Measurements from ENCODE around the gene MAP2K4.

The MAP2K4 gene

DNA sequence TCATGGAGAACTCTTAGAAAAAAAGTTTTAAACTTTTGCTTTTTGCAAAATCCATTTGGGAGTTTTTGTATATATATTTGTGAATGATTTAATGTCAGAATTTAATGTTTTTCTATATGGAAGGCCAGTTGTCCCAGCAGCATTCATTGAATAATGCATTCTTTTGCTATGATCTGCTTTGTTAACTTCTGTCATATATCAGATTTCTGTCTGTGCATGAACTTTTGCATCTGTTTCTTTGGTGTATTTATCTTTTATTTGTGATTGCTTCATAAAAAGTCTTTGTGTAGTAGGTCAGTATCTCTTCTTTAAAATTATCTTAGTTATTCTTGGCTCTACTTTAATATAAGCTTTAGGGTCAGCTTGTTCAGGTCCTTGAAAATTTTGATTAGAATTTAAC lies 84.2 kb downstream of the MAP2K4 start:
- Histone ChIP-seq H3K27me3 (ENCODE audit: control insufficient read depth, insufficient read depth, low read length) (no peaks in the 10 kb centered on the region), H3K9ac (ENCODE audit: low read length) (no peak overlapping the region), H3K36me3 (ENCODE audit: control insufficient read depth, insufficient read depth, low read length) (no peaks in the 10 kb centered on the region), H3K27ac (ENCODE audit: low read depth, low read length) (no peak overlapping the region), H3K4me1 (ENCODE audit: control insufficient read depth, insufficient read depth, low read length) (no peaks in the 10 kb centered on the region), H3K4me3 (ENCODE audit: low read length) (no peak overlapping the region)

DNA sequence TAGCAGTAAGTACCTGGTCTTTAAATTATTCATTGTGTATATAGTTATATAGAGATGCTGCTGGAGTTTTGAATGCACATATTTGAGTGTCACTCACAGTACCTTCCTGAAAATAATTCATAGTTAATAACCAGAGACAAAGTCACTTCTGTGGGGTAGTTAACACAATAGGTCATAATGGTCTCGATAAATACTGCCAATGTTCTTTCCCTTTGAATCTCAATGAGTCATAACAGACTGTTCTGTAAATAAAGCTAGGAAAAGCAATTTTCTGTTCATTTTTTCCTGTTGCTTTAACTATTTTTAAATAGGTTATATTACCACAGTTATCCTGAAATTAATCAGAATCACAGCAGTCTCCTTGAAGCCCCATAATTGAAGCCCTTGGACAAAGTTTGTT lies 87.2 kb downstream of the MAP2K4 start:
- H3K27ac ChIP-seq (ENCODE audit: low read depth, low read length) = no peak overlapping the region
- no peaks in the 10 kb centered on the region for H3K4me1 ChIP-seq (ENCODE audit: control insufficient read depth, insufficient read depth, low read length)
- no peaks in the 10 kb centered on the region for H3K36me3 ChIP-seq (ENCODE audit: control insufficient read depth, insufficient read depth, low read length)
- no peaks in the 10 kb centered on the region for H3K27me3 ChIP-seq (ENCODE audit: control insufficient read depth, insufficient read depth, low read length)
- no peak overlapping the region for H3K4me3 ChIP-seq (ENCODE audit: low read length)
- H3K9ac ChIP-seq (ENCODE audit: low read length) = no peak overlapping the region

DNA sequence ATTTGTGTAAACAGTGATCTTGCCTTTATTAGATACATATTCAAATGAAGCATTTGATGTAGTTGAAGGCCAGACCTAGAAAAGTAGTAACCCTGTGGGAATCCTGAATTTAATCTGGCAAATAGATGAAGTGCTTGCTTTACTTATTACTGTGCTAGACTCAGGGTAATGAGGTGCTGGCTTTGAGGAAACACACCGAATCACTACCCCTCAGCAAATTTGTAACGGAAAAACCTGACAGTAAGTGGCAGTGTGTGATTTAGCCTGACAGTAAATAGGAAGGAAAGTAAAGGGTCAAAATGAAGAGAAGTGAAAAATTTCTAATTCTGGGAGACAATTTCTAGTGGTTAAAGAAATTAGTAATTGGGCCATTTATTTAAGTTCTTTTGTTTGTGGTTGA lies 90.2 kb downstream of the MAP2K4 start:
- H3K27ac ChIP-seq (ENCODE audit: low read depth, low read length) = no peak overlapping the region
- H3K36me3 ChIP-seq (ENCODE audit: control insufficient read depth, insufficient read depth, low read length) = peaks cover 9% of the 10 kb centered on the region
- H3K4me1 ChIP-seq (ENCODE audit: control insufficient read depth, insufficient read depth, low read length) = no peaks in the 10 kb centered on the region
- H3K27me3 ChIP-seq (ENCODE audit: control insufficient read depth, insufficient read depth, low read length) = no peaks in the 10 kb centered on the region
- H3K9ac ChIP-seq (ENCODE audit: low read length) = no peak overlapping the region
- H3K4me3 ChIP-seq (ENCODE audit: low read length) = no peak overlapping the region

DNA sequence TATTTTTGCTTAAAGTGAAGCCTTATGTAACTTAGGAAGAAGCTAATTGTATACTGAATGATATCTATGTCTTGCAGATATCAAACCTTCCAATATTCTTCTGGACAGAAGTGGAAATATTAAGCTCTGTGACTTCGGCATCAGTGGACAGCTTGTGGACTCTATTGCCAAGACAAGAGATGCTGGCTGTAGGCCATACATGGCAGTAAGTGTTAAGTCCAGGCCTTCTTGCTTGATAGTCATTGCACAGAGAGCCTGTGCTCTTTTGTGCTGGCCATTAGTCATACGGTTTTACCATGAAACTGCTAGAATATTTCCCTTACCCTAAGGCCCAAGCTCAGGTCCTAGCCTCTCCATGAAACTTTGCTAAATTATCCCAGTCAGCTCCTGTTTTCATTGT lies 92.5 kb downstream of the MAP2K4 start:
- H3K4me3 ChIP-seq (ENCODE audit: low read length) = no peak overlapping the region
- peaks cover 9% of the 10 kb centered on the region for H3K36me3 ChIP-seq (ENCODE audit: control insufficient read depth, insufficient read depth, low read length)
- no peak overlapping the region for H3K27ac ChIP-seq (ENCODE audit: low read depth, low read length)

GRCh38 chr17:12114686-12115418 lies 94.2 kb downstream of the MAP2K4 start:
- no peak overlapping the region for H3K9ac ChIP-seq (ENCODE audit: low read length)
- H3K36me3 ChIP-seq (ENCODE audit: control insufficient read depth, insufficient read depth, low read length) = peaks cover 11% of the 10 kb centered on the region
- no peak overlapping the region for H3K27ac ChIP-seq (ENCODE audit: low read depth, low read length)
- no peaks in the 10 kb centered on the region for H3K27me3 ChIP-seq (ENCODE audit: control insufficient read depth, insufficient read depth, low read length)
- H3K4me3 ChIP-seq (ENCODE audit: low read length) = no peak overlapping the region
- no peaks in the 10 kb centered on the region for H3K4me1 ChIP-seq (ENCODE audit: control insufficient read depth, insufficient read depth, low read length)

More for the DNA sequence above, 92.5 kb downstream of the MAP2K4 start:
- Histone ChIP-seq H3K4me1 (ENCODE audit: control insufficient read depth, insufficient read depth, low read length) (no peaks in the 10 kb centered on the region), H3K9ac (ENCODE audit: low read length) (no peak overlapping the region), H3K27me3 (ENCODE audit: control insufficient read depth, insufficient read depth, low read length) (no peaks in the 10 kb centered on the region)

GRCh38 chr17:12116143-12116542 lies 95.5 kb downstream of the MAP2K4 start:
- Histone ChIP-seq H3K27me3 (ENCODE audit: control insufficient read depth, insufficient read depth, low read length) (no peaks in the 10 kb centered on the region), H3K4me1 (ENCODE audit: control insufficient read depth, insufficient read depth, low read length) (no peaks in the 10 kb centered on the region), H3K27ac (ENCODE audit: low read depth, low read length) (no peak overlapping the region), H3K9ac (ENCODE audit: low read length) (no peak overlapping the region), H3K4me3 (ENCODE audit: low read length) (no peak overlapping the region), H3K36me3 (ENCODE audit: control insufficient read depth, insufficient read depth, low read length) (peaks cover 11% of the 10 kb centered on the region)

DNA sequence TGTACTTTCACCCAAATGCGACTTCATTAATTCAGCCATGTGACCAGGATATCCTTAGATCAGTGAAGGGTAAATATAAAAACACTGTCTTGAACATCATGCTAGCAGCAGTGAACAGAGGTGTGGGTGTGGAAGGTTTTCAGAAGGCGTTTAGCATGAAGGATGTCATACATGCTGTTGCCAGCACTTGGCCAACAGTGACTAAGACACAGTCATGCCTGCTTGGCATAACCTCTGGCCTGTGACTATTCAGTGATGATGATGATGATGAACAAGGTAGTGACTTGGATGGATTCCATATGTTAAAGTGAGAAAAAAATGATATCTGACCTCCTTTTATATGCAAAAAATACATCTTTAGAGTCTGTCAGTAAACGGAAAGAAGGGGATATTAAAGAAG lies 97.9 kb downstream of the MAP2K4 start:
- Histone ChIP-seq H3K4me3 (ENCODE audit: low read length) (no peak overlapping the region), H3K36me3 (ENCODE audit: control insufficient read depth, insufficient read depth, low read length) (peaks cover 5% of the 10 kb centered on the region), H3K9ac (ENCODE audit: low read length) (no peak overlapping the region), H3K27me3 (ENCODE audit: control insufficient read depth, insufficient read depth, low read length) (no peaks in the 10 kb centered on the region), H3K27ac (ENCODE audit: low read depth, low read length) (no peak overlapping the region), H3K4me1 (ENCODE audit: control insufficient read depth, insufficient read depth, low read length) (no peaks in the 10 kb centered on the region)

DNA sequence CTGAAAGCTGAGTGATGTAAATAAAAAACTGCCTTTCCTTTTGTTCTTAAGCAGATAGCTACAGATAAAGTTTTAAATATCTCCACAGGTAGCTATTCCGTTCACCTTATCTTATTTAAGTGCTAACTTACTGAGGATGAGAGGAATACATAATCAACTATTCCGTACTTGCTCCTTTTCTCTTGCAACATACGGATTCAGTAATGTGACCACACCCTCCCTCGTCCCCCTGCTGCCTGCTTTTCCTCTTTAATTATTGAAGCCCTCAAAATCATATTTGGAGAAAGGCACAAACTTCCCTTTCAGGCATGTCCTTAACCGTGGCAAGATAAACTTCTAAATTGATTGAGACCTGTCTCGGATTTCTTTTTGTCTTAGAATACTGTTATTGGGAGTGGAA lies 101.4 kb downstream of the MAP2K4 start:
- H3K4me1 ChIP-seq (ENCODE audit: control insufficient read depth, insufficient read depth, low read length) = no peaks in the 10 kb centered on the region
- peaks cover 15% of the 10 kb centered on the region for H3K36me3 ChIP-seq (ENCODE audit: control insufficient read depth, insufficient read depth, low read length)
- H3K9ac ChIP-seq (ENCODE audit: low read length) = no peak overlapping the region
- no peaks in the 10 kb centered on the region for H3K27me3 ChIP-seq (ENCODE audit: control insufficient read depth, insufficient read depth, low read length)
- H3K4me3 ChIP-seq (ENCODE audit: low read length) = no peak overlapping the region
- no peak overlapping the region for H3K27ac ChIP-seq (ENCODE audit: low read depth, low read length)

GRCh38 chr17:12127177-12127576 lies 106.5 kb downstream of the MAP2K4 start:
- H3K4me1 ChIP-seq (ENCODE audit: control insufficient read depth, insufficient read depth, low read length) = no peaks in the 10 kb centered on the region
- no peak overlapping the region for H3K4me3 ChIP-seq (ENCODE audit: low read length)
- H3K36me3 ChIP-seq (ENCODE audit: control insufficient read depth, insufficient read depth, low read length) = peaks cover 15% of the 10 kb centered on the region
- H3K27ac ChIP-seq (ENCODE audit: low read depth, low read length) = no peak overlapping the region
- no peak overlapping the region for H3K9ac ChIP-seq (ENCODE audit: low read length)
- no peaks in the 10 kb centered on the region for H3K27me3 ChIP-seq (ENCODE audit: control insufficient read depth, insufficient read depth, low read length)

GRCh38 chr17:12127667-12128066 lies 107.0 kb downstream of the MAP2K4 start:
- no peak overlapping the region for H3K27ac ChIP-seq (ENCODE audit: low read depth, low read length)
- no peaks in the 10 kb centered on the region for H3K4me1 ChIP-seq (ENCODE audit: control insufficient read depth, insufficient read depth, low read length)
- H3K27me3 ChIP-seq (ENCODE audit: control insufficient read depth, insufficient read depth, low read length) = no peaks in the 10 kb centered on the region
- H3K9ac ChIP-seq (ENCODE audit: low read length) = no peak overlapping the region
- no peak overlapping the region for H3K4me3 ChIP-seq (ENCODE audit: low read length)
- H3K36me3 ChIP-seq (ENCODE audit: control insufficient read depth, insufficient read depth, low read length) = peaks cover 15% of the 10 kb centered on the region

- Histone ChIP-seq H3K36me3 (ENCODE audit: control insufficient read depth, insufficient read depth, low read length) (peaks cover 19% of the 10 kb centered on the region), H3K4me1 (ENCODE audit: control insufficient read depth, insufficient read depth, low read length) (no peaks in the 10 kb centered on the region), H3K9ac (ENCODE audit: low read length) (no peak overlapping the region), H3K27ac (ENCODE audit: low read depth, low read length) (no peak overlapping the region), H3K4me3 (ENCODE audit: low read length) (no peak overlapping the region), H3K27me3 (ENCODE audit: control insufficient read depth, insufficient read depth, low read length) (no peaks in the 10 kb centered on the region)
Measured at GRCh38 chr17:12128946-12129345, 108.3 kb downstream of the MAP2K4 start.

- Histone ChIP-seq H3K9ac (ENCODE audit: low read length) (no peak overlapping the region), H3K4me1 (ENCODE audit: control insufficient read depth, insufficient read depth, low read length) (no peaks in the 10 kb centered on the region), H3K27ac (ENCODE audit: low read depth, low read length) (no peak overlapping the region), H3K27me3 (ENCODE audit: control insufficient read depth, insufficient read depth, low read length) (no peaks in the 10 kb centered on the region), H3K36me3 (ENCODE audit: control insufficient read depth, insufficient read depth, low read length) (peaks cover 7% of the 10 kb centered on the region), H3K4me3 (ENCODE audit: low read length) (no peak overlapping the region)
Measured at GRCh38 chr17:12133183-12133582, 112.5 kb downstream of the MAP2K4 start.

DNA sequence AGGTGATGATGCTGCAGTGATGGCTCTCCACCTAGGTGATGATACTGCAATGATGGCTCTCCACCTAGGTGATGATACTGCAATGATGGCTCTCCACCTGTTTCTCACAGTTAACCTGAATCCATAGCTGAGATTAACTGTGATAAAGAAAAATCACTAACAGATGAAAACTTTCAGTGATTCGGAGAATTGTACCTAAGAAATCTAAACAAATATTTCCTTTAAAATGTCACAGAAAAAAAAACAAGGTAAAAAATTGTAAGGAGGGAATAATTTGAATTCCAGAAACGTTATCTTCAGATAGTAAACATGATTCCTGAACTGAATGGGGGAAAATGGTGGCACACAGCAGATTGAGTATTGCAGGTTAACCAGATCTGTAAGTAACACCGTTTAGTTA lies 113.4 kb downstream of the MAP2K4 start:
- H3K36me3 ChIP-seq (ENCODE audit: control insufficient read depth, insufficient read depth, low read length) = peaks cover 4% of the 10 kb centered on the region
- H3K4me1 ChIP-seq (ENCODE audit: control insufficient read depth, insufficient read depth, low read length) = no peaks in the 10 kb centered on the region
- H3K27me3 ChIP-seq (ENCODE audit: control insufficient read depth, insufficient read depth, low read length) = no peaks in the 10 kb centered on the region
- H3K9ac ChIP-seq (ENCODE audit: low read length) = no peak overlapping the region
- no peak overlapping the region for H3K27ac ChIP-seq (ENCODE audit: low read depth, low read length)
- H3K4me3 ChIP-seq (ENCODE audit: low read length) = no peak overlapping the region
